Loucy (cell line): ENCODE data around the gene NBPF3.

Experiments
- EZH2phosphoT487 ChIP-seq: fragments of 200-600 bp; IDR thresholded peaks from 2 replicates; pipeline ENCODE4 v1.6.1; 2018; ENCODE audit warnings: antibody characterized with exemption, mild to moderate bottlenecking, moderate library complexity, borderline replicate concordance
- TF ChIP-seq, protein P1 (sequence below): fragments of 200-600 bp; sonication (generic); conservative IDR thresholded peaks from 2 replicates; pipeline ENCODE4 v1.5.1; 2014; ENCODE audit warnings: mild to moderate bottlenecking, antibody characterized with exemption, low read length

DNA sequence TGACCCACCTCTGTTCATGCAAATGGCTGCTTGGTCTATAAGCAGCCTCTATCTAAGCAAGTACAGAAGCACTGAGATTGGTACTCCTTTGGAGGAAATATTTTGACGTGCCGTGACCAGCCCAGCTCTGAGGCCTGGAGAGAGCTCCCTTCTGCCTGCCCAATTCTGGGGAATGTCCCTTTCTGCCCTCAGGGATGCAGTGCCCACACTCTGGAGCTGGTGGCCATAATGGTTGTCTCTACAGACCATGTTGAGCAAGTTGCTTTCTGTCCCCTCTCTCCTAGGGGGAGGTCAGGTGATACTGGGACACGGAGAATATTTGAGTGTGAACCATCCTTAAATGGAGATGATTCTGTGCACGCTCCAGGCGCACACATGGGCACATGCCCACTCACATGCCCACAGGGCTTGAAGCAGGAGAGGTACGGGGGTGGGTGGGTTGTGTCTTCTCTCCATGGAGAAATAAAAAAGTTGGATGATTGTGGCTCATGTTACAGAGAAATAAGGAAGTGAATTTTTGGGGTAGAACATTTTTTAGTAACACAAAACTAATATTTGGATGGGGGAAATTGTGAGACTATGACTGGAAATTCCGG, 55.4 kb downstream of the NBPF3 start:
- TF ChIP-seq, protein P1, sequence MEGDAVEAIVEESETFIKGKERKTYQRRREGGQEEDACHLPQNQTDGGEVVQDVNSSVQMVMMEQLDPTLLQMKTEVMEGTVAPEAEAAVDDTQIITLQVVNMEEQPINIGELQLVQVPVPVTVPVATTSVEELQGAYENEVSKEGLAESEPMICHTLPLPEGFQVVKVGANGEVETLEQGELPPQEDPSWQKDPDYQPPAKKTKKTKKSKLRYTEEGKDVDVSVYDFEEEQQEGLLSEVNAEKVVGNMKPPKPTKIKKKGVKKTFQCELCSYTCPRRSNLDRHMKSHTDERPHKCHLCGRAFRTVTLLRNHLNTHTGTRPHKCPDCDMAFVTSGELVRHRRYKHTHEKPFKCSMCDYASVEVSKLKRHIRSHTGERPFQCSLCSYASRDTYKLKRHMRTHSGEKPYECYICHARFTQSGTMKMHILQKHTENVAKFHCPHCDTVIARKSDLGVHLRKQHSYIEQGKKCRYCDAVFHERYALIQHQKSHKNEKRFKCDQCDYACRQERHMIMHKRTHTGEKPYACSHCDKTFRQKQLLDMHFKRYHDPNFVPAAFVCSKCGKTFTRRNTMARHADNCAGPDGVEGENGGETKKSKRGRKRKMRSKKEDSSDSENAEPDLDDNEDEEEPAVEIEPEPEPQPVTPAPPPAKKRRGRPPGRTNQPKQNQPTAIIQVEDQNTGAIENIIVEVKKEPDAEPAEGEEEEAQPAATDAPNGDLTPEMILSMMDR, result no peak
- TF ChIP-seq EZH2phosphoT487, result no peak
